HepG2 (cell line): Measurements from ENCODE around the gene WNT3. TPM values are rescaled to one million over a fixed set of nuclear protein-coding genes. Genes with fewer than 3 reads are reported as not detected.

Source experiments
- ARNT2 ChIP-seq: sonication (generic); formaldehyde crosslinking; IDR thresholded peaks from 2 replicates; pipeline ENCODE4 v1.8.0; 2022; ENCODE audit warnings: mild to moderate bottlenecking, low read depth, missing genetic modification reagents, moderate library complexity
- ATF7 ChIP-seq, 2 experiments: fragments of 450-650 bp in 1 of 2; sonication (generic) in 1 of 2; formaldehyde crosslinking in 1 of 2; IDR thresholded peaks; 2 replicates each; pipeline versions ENCODE4 v1.4.0 to v1.6.1; 2016 to 2020; ENCODE audit warnings: antibody characterized with exemption in 1 of 2, mild to moderate bottlenecking in 1 of 2, missing genetic modification reagents in 1 of 2
- JUND ChIP-seq: sonication (generic); formaldehyde crosslinking; IDR thresholded peaks from 2 replicates; pipeline ENCODE4 v1.8.0; 2022; ENCODE audit warnings: mild to moderate bottlenecking, missing genetic modification reagents
- NFIB ChIP-seq: sonication (generic); formaldehyde crosslinking; IDR thresholded peaks from 2 replicates; pipeline ENCODE4 v1.9.0; 2021; ENCODE audit warnings: missing genetic modification reagents, mild to moderate bottlenecking, borderline replicate concordance
- TFDP1 ChIP-seq: IDR thresholded peaks from 2 replicates; pipeline ENCODE4 v1.6.1; 2016; ENCODE audit warnings: missing compliant biosample characterization, missing genetic modification reagents, borderline replicate concordance
- THAP9 ChIP-seq: sonication (generic); formaldehyde crosslinking; IDR thresholded peaks from 2 replicates; pipeline ENCODE4; 2020; ENCODE audit warnings: missing genetic modification reagents, mild to moderate bottlenecking, borderline replicate concordance
- ZNF430 ChIP-seq: sonication (generic); formaldehyde crosslinking; IDR thresholded peaks from 2 replicates; pipeline ENCODE4 v1.9.0; 2021; ENCODE audit warnings: mild to moderate bottlenecking, missing genetic modification reagents
- ZNF564 ChIP-seq: sonication (generic); formaldehyde crosslinking; IDR thresholded peaks from 2 replicates; pipeline ENCODE4 v1.8.1; 2023; ENCODE audit warnings: mild to moderate bottlenecking, missing genetic modification reagents
- ZNF788 ChIP-seq: sonication (generic); formaldehyde crosslinking; IDR thresholded peaks from 2 replicates; pipeline ENCODE4 v1.5.0; 2020; ENCODE audit warnings: mild to moderate bottlenecking, missing genetic modification reagents, borderline replicate concordance
- ZSCAN31 ChIP-seq: sonication (generic); formaldehyde crosslinking; IDR thresholded peaks from 2 replicates; pipeline ENCODE4 v1.5.0; 2020; ENCODE audit warnings: low read depth, mild to moderate bottlenecking, missing genetic modification reagents
- polyA plus RNA-seq, 8 experiments: library from polyadenylated mRNA; depleted of rRNA in 3 of 8; stranded (reverse) in 7 of 8; unstranded in 1 of 8; fragments of >200 nt; fragmentation: Illumina TruSeq in 4 of 8; extraction: Trizol in 4 of 8; gene quantifications; 2 replicates each; pipeline versions ENCODE4 v1.2.1 to v1.2.3, GENCODE V29; 2011 to 2016; ENCODE audit warnings: low read depth in 4 of 8, missing spikeins in 1 of 8, mixed read lengths in 1 of 8; ENCODE audit not compliant: insufficient read depth in 1 of 8
- total RNA-seq, 5 experiments: library from RNA; depleted of rRNA; stranded (reverse); fragments of >200 nt; fragmentation: Illumina TruSeq; extraction: Trizol; gene quantifications; 2 replicates each; pipeline ENCODE4 v1.2.3, GENCODE V29; 2016; ENCODE audit warnings: low read depth in 1 of 5
- TF ChIP-seq, protein P1 (sequence below): IDR thresholded peaks from 2 replicates; pipeline ENCODE4 v1.6.1; 2016; ENCODE audit warnings: missing genetic modification reagents, missing compliant biosample characterization
- TF ChIP-seq, protein P2 (sequence below): sonication (generic); formaldehyde crosslinking; IDR thresholded peaks from 2 replicates; pipeline ENCODE4 v1.4.0; 2020; ENCODE audit warnings: missing genetic modification reagents
- TF ChIP-seq, protein P3 (sequence below): sonication (generic); formaldehyde crosslinking; IDR thresholded peaks from 2 replicates; pipeline ENCODE4 v1.5.1; 2020; ENCODE audit warnings: missing genetic modification reagents, mild to moderate bottlenecking, borderline replicate concordance

Gene WNT3
- total and polyA plus RNA-seq, 2 of the 13 experiments (the other 11 are each of a cell fraction or from before 2014, with no cell fraction given): 8.5 to 10.3 TPM

- TF ChIP-seq TFDP1 (no peak), ZSCAN31 (CRISPR knock-in tag) (no peak), ZNF564 (CRISPR knock-in tag) (peak; percentile 81; the same call in 1 of the 2 replicates), ZNF788 (CRISPR knock-in tag) (peak; percentile 54; the same call in 1 of the 2 replicates), NFIB (CRISPR knock-in tag) (no peak), THAP9 (CRISPR knock-in tag) (peak; percentile 21; the same call in 1 of the 2 replicates), ZNF430 (no peak), ATF7 (IDR thresholded peaks at IDR 0.05) (no peak), ATF7 (CRISPR knock-in tag; IDR thresholded peaks at IDR 0.05) (peak; percentile 60; the same call in 1 of the 2 replicates), ARNT2 (CRISPR knock-in tag) (no peak), JUND (CRISPR knock-in tag) (no peak)
- TF ChIP-seq, protein P1, sequence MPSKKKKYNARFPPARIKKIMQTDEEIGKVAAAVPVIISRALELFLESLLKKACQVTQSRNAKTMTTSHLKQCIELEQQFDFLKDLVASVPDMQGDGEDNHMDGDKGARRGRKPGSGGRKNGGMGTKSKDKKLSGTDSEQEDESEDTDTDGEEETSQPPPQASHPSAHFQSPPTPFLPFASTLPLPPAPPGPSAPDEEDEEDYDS (CRISPR knock-in tag): no peak
- TF ChIP-seq, protein P2, sequence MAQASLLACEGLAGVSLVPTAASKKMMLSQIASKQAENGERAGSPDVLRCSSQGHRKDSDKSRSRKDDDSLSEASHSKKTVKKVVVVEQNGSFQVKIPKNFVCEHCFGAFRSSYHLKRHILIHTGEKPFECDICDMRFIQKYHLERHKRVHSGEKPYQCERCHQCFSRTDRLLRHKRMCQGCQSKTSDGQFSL (CRISPR knock-in tag): no peak
- TF ChIP-seq, protein P3, sequence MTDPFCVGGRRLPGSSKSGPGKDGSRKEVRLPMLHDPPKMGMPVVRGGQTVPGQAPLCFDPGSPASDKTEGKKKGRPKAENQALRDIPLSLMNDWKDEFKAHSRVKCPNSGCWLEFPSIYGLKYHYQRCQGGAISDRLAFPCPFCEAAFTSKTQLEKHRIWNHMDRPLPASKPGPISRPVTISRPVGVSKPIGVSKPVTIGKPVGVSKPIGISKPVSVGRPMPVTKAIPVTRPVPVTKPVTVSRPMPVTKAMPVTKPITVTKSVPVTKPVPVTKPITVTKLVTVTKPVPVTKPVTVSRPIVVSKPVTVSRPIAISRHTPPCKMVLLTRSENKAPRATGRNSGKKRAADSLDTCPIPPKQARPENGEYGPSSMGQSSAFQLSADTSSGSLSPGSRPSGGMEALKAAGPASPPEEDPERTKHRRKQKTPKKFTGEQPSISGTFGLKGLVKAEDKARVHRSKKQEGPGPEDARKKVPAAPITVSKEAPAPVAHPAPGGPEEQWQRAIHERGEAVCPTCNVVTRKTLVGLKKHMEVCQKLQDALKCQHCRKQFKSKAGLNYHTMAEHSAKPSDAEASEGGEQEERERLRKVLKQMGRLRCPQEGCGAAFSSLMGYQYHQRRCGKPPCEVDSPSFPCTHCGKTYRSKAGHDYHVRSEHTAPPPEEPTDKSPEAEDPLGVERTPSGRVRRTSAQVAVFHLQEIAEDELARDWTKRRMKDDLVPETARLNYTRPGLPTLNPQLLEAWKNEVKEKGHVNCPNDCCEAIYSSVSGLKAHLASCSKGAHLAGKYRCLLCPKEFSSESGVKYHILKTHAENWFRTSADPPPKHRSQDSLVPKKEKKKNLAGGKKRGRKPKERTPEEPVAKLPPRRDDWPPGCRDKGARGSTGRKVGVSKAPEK (CRISPR knock-in tag): no peak
These were observed 23.0 kb downstream of the WNT3 start (continued) for GRCh38 chr17:46795379-46795952.
